HG02610 (cell line): ENCODE data around the gene MICAL3.
"Not testable (repeated sequence)": the region's sequence is repeated elsewhere in the genome, so short reads cannot be mapped to it uniquely, and the experiment has no call there.

Experiments
- ATAC-seq: cut with Tn5 transposase; IDR thresholded peaks from one replicate; pipeline ENCODE4 v1.9.1; 2021; ENCODE audit warnings: mild to moderate bottlenecking, moderate library complexity; ENCODE audit not compliant: unreplicated experiment

Gene MICAL3

DNA sequence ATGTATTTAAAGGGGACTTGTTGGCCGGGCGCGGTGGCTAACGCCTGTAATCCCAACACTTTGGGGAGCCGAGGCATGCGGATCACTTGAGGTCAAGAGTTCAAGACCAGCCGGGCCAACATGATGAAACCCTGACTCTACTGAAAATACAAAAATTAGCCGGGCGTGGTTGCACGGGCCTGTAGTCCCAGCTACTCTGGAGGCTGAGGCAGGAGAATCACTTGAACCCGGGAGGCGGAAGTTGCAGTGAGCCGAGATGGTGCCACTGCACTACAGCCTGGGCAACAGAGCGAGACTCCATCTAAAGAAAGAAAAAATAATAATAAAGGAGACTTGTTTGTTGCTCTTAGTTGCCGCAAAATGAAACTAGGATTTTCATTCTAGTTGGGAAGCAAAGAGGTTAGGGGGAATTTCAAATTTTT lies 22.5 kb downstream of the MICAL3 start:
- ATAC-seq, result not testable (repeated sequence)

- no peak for ATAC-seq
Measured at GRCh38 chr22:18001040-18001893, 23.1 kb downstream of the MICAL3 start.

DNA sequence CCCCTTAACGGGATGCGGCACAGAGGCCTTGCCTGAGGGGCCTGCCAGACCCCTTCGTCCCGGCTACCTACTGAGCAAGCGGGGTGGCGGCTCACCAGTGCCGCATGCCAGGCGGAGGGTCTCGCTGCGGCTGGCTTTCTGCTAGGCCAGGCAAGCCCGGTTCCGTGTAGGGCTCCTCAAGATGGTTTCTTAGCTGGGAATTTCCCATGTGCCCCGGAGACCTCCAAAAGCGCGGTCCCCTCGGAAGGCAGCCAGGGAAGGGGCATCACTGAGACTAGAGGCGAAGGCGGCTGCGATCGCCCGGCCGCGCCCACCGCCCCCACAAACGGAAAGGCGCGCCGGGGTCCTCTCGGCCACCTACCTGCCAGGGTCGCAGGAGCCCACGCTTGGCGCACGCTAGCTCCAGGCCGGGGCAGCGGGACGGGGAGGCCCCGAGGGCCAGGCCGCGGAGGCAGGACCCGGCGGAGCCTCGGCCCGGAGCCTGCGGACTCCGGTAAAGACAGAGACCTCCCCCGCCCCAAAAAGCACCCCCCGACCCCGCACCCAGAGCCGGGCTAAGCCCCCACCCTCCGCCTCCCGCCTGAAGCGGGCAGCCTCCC lies 23.8 kb downstream of the MICAL3 start:
- ATAC-seq, result no peak

- ATAC-seq, result no peak
Measured at GRCh38 chr22:17999851-18000250, 24.5 kb downstream of the MICAL3 start.

- no peak for ATAC-seq
Measured at GRCh38 chr22:17998913-17999312, 25.4 kb downstream of the MICAL3 start.

- no peak for ATAC-seq
Measured at GRCh38 chr22:17997456-17997855, 26.9 kb downstream of the MICAL3 start.

DNA sequence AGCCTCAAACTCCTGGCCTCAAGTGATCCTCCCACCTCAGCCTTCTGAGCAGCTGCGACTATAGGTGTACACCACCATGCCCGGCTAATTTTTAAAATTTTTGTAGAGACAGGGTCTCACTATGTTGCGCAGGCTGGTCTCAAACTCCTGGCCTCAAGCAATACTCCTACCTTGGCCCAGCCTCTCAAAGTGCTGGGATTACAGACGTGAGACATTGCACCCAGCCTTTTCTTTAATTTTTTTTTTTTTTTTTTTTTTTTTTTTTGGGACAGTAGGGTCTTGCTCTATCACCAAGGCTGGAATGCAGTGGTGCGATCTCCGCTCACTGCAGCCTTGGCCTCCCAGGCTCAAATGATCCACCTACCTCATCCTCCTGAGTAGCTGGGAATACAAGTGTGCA lies 29.1 kb downstream of the MICAL3 start:
- ATAC-seq, result not testable (repeated sequence)

DNA sequence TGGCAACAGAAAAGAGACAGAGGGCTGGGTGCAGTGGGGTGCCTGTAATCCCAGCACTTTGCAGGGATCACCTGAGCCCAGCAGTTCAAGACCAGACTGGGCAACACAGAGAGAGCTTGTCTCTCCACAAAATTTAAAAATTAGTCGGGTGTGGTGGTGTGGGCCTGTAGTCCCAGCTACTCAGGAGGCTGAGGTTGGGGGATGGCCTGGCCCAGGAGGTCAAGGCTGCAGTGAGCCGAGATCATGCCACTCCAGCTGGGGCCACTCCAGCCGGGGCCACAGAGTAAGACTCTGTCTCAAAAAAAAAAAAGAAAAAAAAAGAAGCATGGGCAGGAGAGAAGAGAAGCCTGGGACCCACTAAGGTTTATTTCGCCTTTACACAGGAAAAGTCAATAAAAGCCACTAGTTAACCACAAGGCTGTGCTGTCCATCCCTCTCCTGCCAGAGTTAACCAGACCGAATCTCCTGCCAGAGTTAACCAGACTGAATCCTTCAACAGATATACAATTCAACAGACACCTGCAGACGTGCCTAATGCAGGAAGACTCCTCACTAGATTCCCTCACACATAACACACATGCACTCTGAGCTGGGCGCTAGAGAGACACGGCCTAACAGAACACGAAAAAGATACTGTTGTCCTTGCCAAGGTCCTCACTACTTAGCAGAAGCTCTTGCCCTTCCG lies 29.8 kb downstream of the MICAL3 start:
- ATAC-seq, result no peak

DNA sequence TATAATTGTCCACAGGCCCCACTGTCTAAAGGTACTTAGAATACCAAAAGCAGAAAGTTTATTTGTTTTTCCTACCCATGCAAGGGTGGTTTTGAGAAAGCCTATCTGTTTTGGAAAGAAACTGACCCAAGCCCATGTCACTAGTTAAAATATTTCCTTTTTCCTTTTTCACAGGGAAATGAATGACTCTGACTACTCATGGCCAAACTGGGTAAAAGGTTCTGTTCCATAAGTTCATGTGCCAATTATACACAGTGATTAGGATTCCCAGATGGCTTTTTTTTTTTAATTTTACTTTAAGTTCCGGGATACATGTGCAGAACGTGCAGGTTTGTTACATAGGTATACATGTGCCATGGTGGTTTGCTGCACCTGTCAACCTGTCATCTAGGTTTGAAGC lies 31.4 kb downstream of the MICAL3 start:
- not testable (repeated sequence) for ATAC-seq

- ATAC-seq, result not testable (repeated sequence)
Measured at GRCh38 chr22:17991992-17992391, 32.4 kb downstream of the MICAL3 start.

- no peak for ATAC-seq
Measured at GRCh38 chr22:17990942-17991341, 33.4 kb downstream of the MICAL3 start.

DNA sequence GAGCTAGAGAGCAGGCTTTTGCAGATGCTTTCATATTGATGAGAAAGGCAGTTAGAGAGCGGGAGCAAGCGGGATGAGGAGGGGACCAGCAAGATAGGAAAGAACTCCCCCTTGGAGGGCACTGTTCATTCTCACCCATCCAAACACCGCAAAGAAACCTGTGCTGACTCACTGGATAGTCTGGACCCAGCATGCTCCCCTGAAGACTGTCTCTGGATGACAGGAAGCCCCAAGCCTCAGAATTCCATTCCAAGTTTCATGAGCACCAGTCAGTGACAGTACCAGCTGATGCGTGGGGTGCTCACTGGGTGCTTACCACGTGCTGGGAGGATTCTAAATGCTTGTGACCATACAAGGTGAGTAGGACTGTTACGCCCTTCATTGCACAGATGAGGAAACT lies 34.2 kb downstream of the MICAL3 start:
- no peak for ATAC-seq

DNA sequence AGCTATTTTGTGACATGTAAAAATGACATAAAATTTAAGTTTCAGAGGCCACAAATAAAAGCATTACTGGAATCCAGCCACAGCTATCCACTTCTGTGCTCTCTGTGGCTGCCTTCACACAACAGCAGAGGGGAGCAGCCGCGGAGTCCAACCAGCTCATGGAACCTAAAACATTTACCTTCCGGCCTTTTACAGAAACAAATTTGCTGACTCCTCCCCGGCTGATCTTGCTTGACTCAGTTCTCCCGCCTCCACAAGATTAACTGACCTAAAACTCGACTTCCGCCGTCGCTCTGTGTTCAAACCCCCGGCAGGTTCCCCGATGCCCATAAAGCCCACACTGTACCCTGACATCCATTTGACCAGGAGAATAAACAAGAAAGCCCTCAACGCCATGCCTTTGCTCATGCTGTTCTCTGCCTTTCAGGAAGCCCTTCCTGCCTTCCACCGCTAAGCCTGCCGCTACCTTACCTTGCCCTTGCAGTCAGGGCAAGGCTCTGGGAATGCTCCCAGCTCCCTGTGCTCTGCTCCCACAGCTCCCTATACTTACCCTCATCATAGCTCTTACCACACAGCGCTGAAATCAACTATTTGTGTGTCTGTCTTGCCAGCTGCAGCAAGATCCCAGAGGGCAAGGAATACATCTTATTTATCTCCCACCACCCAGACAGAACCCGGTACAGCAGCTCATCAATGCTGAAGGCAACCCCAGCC lies 35.4 kb downstream of the MICAL3 start:
- no peak for ATAC-seq

GRCh38 chr22:17985606-17986005 lies 38.8 kb downstream of the MICAL3 start:
- no peak for ATAC-seq

DNA sequence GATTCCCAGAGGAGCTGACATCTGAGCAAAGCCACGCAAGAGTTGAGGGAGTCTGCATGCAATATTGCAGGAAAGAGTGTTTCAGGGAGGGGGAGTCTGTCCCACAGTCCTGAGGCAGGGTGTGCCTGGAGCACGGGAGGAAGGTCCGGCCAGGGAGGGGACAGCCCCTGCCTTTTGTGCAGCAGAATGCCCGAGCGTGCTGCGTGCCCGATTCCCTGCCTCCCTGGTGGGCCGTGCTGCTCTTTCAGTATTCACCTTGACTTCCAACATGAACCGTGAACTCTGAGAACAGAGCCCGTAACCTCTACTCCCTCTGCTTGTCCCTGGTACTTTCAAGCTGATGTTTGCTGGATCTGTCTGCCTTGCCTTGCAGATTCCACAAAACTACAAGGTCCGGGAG lies 39.3 kb downstream of the MICAL3 start:
- not testable (repeated sequence) for ATAC-seq

DNA sequence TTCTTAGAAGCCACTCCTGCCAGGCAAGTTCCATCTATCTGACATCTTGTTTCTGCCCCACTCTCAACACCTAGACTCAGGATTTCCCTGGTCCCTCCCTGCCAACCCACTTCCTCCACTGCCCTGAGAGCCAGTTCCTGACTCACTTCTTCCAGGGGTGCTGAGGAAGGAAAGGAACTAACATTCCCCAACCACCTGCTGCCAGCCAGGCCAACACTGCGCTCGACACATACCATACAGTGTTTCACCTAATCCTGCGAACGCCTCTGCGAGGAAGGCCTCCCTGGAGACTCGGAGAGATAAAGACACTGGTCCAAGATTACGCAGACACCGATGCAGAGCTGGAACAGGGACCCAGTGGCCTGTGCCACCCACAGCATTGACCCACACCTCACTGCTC lies 40.2 kb downstream of the MICAL3 start:
- no peak for ATAC-seq

GRCh38 chr22:17982572-17983141 lies 41.7 kb downstream of the MICAL3 start:
- no peak for ATAC-seq

DNA sequence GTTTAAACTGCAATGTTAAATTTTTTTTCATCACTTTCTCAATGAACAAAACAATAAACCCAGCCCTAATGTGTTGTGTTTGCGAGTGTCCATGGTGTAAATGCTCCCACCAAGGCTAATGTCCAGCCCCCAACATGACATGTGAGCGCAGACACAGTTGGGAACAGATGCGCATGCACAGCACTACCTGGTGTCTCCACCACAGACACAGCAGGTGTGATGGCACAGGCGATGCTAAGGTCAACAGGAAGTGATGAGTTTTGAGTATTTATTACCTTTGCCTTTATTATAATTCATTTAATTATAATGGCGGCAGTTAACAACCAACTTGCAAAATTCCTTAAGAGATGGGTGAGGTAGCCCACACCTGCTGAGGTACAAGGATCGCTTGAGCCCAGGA lies 42.9 kb downstream of the MICAL3 start:
- ATAC-seq, result no peak

DNA sequence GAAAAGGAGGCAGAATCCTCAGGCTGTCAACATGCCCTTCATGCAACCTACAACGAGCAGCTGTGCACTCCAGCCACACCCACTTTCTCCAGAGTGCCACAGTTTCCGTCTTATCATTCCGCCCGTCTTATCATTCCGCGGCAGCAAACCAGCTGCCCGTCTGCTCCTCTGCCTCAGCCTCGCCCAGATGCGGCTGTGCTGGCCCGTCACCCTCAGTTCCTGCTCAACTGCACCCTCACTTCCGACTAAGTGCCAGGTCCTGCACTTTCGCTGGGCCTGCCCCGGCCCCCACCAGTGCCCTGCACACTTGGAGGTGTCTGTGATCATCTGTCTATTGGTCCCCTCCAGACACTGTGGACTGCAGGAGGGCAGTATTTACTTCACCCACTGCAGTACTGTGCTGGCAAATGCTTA lies 43.7 kb downstream of the MICAL3 start:
- no peak for ATAC-seq

DNA sequence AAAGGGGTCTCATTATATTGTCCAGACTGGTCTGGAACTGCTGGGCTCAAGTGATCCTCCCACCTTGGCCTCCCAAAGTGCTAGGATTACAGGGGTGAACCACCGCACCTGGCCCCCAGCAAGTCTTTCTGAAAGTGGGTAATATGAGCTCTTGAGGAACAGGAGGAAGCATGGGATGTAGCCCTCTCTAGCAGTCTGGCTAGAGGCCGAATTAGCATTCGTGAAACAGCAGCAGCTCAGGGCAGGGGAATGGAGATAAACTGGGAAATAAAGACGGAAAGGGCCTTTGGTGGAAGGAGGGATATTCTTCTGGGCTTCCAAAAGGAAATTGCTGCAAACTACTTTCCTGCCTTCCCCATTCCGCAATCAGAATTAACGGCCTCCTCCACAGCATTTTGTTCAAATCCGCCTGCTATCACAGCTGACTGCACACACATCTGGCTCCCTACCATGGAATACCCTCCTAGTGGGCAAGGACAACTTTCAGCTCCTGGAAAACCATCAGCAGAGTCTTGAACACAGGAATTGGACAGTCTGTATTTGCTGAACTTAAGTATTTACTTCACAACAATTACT lies 44.3 kb downstream of the MICAL3 start:
- ATAC-seq, result no peak

DNA sequence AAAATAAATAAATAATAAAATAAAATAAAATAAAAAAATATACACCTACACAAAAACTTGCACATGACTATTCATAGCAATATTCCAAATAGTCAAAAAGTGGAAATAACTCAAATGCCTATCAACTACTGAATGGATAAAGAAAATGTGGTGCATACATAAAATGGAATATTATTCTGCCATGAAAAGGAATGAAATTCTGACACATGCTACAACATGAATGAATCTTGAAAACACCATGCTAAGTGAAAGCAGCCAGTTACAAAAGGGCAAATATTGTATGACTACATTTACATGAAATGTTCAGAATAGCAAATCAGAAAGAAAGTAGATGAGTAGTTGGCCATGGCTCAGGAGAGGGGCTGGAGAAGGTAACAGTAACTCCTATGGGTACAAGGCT lies 46.3 kb downstream of the MICAL3 start:
- ATAC-seq, result no peak
